HG02870 (cell line): ENCODE data around the gene GLG1.
"Not testable (repeated sequence)": the region's sequence is repeated elsewhere in the genome, so short reads cannot be mapped to it uniquely, and the experiment has no call there.

ENCODE experiments used
- ATAC-seq: cut with Tn5 transposase; IDR thresholded peaks from one replicate; pipeline ENCODE4 v1.9.1; 2021; ENCODE audit warnings: mild to moderate bottlenecking, moderate library complexity; ENCODE audit not compliant: unreplicated experiment

Gene GLG1

DNA sequence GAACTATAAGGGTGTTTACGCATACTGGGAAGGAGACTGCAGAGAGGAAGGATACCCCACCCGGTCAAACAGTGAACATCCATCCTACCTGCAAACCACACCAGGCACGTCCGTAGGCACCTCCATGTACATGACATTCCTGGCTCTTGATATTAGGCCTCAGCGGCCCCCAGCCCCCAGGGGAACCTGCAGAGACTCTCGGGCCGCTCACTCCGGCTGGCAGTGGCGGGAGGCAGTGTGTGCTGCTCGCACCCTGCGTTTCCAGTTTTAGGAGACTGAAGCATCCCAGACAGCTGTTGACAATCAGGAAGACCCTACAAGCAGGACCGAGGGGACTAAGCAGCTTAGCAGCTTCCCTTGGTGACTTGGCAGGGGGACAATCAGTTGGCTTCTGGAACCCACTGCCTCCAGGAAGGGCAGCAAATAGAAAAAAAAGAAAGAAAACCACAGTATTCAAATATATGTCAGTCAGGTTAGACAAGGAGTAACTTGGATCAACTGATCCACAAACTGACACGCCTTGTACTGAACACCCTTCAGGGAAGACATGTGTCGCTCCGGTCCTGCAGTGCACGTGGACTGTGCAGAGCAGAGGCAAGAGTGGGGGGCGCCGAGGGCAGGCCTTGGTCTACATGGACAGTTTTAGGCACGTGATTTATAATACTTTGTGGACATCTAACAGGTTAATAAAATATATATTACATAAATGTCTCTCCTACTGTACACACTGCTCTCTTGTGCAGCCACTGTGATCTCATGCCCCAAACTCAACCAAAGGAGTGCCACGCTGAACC lies 155.8 kb downstream of the GLG1 start:
- no peak for ATAC-seq

DNA sequence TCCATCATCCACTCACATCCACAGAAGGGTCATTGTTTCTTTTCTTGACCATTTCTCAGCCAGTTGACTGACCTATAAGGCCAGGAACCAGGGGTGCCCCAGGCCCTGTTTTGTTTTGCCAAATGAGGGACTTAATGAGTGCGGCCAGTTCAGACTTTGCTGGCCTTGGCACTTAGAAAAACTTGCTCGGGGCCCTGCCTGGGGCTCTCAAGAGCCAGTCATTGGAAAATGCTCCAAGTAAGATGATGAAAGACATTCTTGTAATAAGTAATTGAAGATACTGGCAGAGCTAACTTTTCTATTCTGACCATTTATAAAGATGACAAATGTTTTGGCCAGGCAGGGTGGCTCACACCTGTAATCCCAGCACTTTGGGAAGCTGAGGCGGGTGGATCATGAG lies 156.7 kb downstream of the GLG1 start:
- ATAC-seq = no peak

DNA sequence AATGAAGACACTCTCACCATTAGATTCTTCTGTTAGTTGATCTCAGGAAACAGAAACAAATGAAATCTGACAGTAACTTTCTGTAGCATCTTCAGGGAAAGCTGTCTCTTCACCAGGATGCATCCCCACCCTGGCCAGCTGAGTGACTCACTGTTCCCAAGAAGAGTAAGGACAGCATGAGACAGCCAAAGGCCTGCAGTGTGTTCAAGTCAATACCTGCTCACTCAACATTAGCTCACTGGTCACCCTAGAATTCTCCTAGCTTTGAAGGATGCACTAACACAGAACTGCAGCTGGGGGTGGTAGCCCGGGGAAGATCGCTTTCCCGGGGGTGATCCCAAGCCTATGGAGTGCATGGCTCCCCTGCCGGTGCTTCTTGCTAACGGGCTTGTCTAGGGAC lies 157.4 kb downstream of the GLG1 start:
- ATAC-seq = no peak

DNA sequence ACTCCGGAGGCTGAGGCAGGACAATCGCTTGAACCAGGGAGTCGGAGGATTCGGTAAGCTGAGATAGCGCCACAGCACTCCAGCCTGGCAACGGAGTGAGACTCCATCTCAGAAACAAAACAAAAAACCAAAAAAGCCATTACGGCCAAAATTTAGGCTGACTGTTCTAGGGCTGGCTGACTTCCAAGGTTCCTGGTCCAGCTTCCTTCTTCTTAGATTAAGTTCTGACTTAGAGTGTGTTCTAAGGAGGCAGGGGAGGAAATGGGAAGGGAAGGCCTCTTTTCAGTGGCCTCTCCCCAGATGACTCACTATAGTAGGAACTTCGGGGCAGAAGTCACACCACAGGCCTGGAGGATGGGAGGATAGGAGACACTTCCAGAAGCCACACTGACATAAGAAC lies 157.9 kb downstream of the GLG1 start:
- ATAC-seq = no peak

DNA sequence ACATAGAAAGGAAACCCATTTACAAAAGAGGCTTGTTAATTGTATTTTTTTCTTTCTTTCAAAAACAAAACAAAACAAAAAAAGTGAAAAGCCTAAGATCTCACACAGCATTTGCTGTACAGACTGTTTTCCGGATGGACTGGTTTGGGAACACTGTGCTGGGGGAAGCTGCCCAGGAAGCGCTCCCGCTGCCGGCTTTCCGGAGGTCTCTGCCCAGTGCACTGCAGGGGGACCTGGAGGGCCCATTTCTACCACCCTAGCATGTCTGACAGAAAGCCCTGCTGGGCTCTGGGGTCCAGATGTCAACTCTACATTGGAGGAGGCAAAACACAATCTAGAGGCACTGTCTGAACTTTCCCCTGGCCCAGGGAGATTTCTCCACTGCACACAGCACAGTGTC lies 159.3 kb downstream of the GLG1 start:
- no peak for ATAC-seq

DNA sequence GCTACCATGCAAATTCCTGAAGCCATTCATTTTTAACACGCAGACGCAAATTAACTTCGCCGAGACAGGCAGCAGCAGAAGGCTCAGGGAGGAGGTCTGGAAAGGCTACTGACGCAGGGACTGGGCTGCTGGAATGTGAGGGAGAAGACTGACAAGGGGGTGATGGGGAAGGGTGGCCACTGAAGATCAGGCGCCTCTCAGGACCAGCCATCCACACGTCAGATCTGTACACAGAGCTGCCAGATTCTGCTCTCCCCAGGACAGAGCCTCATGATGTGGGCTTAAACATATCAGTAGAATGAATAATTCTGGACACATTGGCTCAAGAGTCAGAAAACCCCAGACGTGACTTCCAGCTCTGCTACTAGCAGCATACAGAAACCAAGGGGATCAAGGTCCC lies 160.0 kb downstream of the GLG1 start:
- ATAC-seq = no peak

DNA sequence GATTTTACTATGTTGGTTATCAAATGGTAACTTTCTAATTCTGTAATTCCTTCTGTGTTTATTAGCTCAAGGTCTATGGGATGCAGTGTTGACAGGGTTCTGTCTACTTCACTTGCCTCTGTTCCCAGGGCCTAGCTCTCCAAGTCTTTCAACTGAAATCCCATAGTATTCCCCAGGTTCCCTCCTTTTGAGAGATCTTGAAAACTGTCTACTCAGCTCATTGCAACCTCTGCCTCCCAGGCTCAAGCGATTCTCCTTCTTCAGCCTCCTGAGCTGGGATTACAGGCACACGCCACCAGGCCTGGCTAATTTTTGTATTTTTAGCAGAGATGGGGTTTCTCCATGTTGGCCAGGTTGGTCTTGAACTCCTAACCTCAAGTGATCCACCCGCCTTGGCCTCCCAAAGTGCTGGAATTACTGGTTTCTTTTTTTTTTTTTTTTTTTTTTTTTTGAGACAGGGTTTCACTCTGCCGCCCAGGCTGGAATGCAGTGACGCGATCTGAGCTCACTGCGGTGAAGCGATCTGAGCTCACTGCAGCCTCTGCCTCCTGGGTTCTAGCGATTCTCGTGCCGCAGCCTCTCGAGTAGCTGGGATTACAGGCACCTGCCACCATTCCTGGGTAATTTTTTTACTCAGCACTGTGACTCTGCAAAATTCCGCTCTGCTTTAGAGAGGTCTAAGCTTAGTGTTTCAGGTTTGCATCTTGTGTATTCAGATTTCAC lies 163.1 kb downstream of the GLG1 start:
- not testable (repeated sequence) for ATAC-seq

DNA sequence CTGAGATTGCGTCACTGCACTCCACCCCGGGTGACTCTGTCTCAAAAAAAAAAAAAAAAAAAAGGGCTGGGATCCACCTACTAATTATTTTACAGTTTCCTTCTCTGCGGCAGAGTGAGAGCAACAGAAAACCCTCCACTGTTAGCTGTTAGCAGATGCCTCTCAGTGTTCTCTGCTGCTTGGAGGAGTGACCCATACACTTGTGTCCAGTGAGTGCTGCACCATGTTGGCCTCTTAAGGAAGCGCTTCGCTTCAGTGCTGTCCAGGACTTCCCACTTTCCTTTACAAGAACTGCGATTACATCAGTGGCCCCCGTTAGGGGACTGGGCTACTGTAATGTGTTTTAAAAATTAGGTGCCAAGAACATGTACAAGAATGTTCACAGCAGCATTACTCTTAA lies 167.2 kb downstream of the GLG1 start:
- ATAC-seq = no peak

DNA sequence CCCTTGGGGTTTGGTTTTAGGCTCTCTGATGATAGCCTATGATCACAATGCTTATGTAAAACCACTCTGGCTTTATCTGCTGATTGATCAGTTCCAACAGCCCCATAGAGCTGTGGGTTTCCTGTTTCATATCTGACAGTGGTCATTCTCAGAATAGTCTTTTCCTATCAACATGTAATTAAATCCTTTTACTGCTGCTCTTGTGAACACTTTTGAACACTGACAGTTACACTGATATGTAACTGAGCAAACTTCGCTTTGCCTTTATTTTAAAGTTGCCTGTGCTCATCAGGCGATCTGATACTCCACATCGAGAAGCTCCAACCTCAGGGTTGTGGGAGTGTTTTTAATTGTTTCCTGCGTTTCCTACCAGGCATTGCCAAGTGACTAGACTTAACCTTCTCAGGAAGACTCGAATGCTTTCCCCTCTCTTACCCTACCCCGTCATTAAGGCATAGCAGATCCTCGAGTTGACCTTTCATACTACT lies 168.4 kb downstream of the GLG1 start:
- no peak for ATAC-seq

DNA sequence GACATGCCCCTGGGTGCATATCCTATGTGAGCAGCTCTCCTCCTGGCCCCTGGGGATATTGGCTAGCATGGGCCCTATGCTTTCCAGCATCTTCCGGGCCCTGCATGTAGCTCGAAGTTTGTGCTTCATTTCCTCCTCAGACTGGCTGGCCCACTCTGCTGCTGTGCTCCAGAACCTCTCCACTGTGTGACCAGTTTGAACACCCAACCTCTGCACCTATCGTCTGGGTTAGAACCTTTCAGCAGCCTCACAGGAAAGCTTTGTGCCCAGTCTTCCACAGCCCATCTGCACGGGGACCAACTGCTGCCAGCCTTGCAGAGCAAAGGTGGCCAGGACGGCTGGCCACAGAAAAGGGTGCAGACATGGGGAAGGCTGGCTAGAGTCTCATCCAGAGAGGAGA lies 175.4 kb downstream of the GLG1 start:
- ATAC-seq = no peak

DNA sequence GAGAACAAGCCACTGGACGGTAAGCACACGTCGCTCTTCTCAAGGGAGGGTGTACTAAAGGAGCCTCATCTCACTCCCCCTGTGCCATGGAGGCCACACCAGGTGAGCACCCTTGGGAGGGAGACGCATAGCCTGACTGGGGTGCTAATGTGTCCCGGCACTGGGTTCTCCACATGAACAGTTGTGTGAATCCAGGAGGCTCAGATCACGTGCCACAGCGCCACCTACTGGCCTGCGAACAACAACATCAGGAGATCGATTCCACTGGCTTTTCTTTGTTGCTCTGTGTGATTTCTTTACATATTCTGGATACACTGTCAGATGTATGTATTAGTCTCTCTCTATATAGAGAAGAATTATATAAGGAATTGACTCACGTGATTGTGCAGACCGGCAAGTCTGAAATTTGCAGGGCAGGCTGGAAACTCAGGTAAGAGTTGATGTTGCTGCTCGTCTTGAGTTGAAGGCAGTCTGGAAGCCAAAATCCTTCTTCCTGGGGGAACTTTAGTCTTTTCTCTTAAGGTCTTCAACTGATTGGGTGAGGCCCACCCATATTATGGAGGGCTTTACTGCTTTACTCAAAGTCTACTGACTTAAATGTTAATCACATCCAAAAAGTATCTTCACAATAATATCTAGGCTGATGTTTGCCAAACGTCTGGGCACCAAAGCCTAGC lies 176.7 kb downstream of the GLG1 start:
- ATAC-seq = peak; percentile 63

DNA sequence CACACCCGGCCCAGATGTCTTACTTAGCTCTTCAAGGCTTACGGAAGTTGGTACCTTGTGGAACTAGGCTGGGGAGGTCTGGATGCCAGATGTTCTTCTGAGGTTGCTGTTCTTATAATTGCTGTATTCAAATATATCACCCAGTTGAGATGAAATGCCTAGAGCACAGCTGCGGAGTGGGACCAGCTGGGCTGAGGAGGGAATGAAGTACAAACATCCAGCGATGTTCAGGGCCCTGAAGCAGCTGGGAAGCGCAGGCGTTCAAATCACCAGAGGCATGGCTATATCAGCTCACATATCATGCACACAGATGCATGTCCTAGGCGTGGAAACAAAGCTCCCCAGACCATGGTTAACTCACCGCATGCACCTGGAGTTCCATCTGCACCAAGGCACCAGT lies 178.4 kb downstream of the GLG1 start:
- ATAC-seq = not testable (repeated sequence)

DNA sequence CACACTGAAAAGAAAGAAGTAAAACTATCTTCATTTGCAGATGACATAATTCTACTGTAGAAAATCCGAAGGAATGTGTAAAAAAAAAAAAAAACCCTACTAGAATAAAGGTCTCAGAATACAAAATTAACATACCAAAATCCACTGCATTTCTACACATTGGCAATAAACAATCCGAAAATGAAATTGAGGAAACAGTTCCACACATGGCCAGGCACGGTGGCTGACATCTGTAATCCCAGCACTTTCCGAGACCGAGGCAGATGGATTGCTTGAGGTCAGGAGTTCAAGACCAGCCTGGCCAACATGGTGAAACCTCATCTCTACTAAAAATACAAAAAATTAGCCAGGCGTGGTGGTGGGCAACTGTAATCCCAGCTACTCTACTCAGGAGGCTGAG lies 181.2 kb downstream of the GLG1 start:
- not testable (repeated sequence) for ATAC-seq

DNA sequence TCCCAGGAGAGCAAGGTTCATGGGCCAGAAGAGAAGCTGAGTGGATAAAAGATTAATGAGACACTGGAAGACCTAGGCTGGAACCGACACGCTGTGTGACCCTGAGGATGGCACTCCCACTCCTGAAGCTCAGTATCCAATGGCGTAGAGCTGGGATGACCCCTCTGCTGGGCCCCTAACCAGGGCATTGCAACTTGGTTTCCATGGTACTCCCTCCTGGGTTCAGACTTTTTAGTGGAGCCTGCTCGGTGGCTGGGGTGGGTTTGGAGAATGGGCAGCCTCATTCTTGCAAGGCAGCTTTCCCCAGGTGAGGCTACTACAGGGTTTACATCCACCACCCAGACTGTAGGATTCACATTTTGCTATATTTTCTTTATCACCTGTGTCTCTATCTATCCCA lies 183.2 kb downstream of the GLG1 start:
- not testable (repeated sequence) for ATAC-seq

DNA sequence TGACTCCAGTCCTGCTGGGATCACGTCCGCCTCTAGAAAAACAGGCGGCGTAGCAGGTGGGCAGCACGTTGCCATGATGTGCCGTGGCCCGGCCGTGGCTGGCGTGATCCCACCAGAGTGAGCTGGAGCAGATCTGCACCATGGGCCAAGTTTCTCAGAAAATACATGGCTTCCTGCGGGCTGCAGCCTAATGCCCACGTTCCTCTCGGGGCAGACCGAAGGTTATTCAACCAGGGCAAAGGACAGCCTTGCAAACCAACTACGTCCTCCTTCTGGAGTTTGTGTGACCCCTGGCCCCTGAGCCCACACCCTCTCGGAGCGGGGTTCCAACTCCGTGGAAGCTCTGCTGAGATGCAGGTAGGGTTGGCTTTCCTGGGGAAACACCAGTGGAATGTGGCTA lies 184.8 kb downstream of the GLG1 start:
- ATAC-seq = not testable (repeated sequence)

DNA sequence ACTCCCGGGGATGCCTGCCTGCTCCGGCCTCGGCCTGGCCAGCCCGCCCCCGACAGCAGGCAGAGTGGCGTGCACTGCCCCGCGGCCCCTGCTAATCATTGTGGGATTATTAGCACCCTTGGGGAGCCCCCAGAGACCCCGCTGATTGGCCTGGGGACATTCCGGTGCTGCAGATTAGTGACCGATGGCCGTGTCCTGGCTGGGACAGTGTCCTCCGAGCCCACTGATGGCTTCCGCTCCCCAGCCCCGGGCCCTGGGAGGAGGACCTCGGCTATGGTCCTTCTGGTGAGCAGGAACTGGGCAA lies 185.5 kb downstream of the GLG1 start:
- not testable (repeated sequence) for ATAC-seq

DNA sequence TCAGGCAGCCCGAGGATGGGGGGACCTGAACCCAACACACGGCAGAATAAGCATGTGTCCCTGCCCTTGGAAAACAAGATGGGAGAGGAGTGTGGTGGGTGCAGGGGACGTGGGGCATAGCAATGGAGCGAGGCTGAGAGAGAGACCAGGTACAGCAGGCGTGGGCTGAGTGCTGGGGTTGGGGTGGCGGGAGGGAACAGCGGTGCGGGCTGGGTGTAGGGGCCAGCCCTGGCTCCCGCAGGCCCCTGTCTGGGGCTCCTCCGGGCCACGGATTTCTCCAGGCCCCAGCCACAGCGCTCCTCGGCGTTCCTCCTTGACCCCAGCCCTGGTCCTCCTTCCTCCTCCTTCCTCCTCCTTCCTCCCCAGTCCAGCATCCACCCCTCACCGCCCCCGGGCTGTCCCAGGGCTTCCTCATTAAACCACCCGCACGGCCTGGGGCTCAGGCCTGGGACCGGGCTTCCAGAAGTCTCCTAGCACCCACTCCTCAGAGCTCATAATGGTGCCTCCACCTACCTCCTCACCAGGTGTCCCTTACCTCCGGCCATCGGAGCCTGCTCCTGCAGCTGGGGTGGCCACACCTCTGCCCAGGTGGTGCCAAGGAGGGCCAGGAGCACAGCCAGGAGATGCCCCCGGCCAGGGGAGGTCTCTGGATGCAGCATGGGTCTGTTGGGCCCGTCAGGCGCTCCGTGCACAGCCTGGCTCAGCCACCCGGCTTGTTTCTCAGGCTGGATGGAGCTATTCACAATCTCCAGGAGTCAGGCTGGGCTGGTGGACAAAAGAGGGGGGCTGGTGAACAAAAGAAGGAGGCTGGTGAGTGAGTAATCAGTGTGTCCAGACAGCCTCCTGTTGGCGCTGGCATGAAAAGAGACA lies 186.1 kb downstream of the GLG1 start, which contains the start of gene CLEC18B:
Gene CLEC18B, minus strand, starts transcription at position 867 of the 870 bp plus-strand sequence. Its CDS starts 208 bp downstream, at position 659.
- not testable (repeated sequence) for ATAC-seq

DNA sequence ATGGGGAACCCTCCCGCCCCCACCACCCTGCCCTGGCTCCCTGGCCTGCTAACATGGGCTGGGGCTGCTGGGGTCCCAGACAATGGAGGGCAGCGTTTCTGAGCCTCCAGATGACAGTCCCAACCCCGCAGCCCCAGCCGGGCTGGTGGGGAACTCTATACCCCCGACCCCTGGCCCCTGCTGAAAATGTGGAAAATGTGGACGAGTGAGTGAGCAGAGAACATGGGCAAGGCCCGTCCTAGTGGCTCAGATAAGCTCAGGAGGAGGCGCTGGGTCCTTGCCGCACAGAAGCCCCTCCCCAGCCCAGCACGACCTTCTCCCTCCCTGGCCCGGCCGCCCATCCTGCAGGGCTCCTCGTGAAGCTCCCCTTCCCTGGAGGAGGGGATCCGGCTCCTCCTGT lies 187.1 kb downstream of the GLG1 start:
- ATAC-seq = not testable (repeated sequence)

DNA sequence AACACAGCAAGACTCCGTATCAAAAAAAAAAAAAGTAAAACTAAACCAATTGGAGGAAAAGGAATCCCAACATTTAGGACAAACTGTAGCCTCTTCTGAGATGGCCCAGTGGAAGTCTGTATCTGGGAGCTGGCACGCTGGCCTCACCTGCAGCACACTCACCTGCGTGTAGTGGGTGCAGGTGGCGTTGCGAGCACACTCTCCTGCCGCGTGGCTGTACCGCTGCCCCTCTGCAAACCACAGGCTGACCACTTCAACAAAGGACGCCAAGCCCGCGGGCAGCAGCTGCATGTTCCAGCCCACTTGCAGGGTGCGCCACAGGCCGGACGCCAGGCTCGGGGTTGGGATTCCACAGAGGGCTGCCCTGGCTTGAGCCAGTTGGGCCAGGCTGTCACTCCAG lies 189.0 kb downstream of the GLG1 start:
- not testable (repeated sequence) for ATAC-seq

DNA sequence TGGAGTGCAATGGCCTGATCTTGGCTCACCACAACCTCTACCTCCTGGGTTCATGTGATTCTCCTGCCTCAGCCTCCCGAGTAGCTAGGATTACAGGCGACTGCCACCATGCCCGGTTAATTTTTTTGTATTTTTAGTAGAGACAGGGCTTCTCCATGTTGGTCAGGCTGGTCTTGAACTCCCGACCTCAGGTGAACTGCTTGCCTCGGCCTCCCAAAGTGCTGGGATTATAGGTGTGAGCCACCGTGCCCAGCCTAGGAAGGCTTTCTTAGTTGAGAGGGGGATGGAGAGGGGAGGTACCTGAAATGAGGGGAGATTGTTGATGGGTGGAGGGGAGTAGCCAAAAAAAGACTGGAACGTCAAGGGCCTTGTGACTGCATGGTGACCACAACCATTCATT lies 193.0 kb downstream of the GLG1 start:
- ATAC-seq = not testable (repeated sequence)

DNA sequence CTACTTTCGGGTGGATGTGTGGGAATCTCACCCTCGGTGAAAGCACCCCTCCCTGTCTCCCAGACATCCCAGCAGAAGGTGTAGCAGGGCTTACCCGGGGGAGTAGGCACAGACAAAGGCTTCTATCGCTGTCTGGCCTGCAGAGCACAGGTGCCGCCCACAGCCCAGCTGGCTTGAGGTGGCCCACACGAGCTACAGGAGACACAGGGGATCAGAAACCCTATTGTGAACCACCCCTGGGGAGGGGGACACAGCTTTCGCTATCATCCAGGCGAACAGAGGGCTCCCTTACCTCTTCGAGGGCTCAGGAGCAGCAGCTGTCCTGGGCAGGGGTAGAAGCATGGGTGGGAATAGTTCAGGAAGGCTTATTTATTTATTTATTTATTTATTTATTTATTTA lies 193.4 kb downstream of the GLG1 start:
- ATAC-seq = not testable (repeated sequence)
